ENCODE data around the gene CACNA1E.

Gene CACNA1E

GRCh38 chr1:181483285-181484195 is at the start of gene CACNA1E:
CACNA1E (plus strand) TSS chr1:181483517; CDS start chr1:181483745, 228 bp downstream.
- H3K4me3 ChIP-seq (ENCODE audit: low read depth, low read length), result no peak within 1 kb of the TSS

GRCh38 chr1:181433931-181434330 is 49.4 kb upstream of the CACNA1E start:
- TF ChIP-seq CTCF (IDR thresholded peaks at IDR 0.05; ENCODE audit: low read depth, low read length), result no peak
- no peak overlapping the region for H3K4me3 ChIP-seq (ENCODE audit: low read depth, low read length)

More at GRCh38 chr1:181483285-181484195, at the start of gene CACNA1E:
- TF ChIP-seq CTCF (IDR thresholded peaks at IDR 0.05; ENCODE audit: low read depth, low read length), result no peak

GRCh38 chr1:181438013-181438412 is 45.3 kb upstream of the CACNA1E start:
- TF ChIP-seq CTCF (IDR thresholded peaks at IDR 0.05; ENCODE audit: low read depth, low read length), result no peak
- no peak overlapping the region for H3K4me3 ChIP-seq (ENCODE audit: low read depth, low read length)

- TF ChIP-seq CTCF (IDR thresholded peaks at IDR 0.05; ENCODE audit: low read depth, low read length), result no peak
- no peak overlapping the region for H3K4me3 ChIP-seq (ENCODE audit: low read depth, low read length)
Observed at GRCh38 chr1:181440510-181440909, 42.8 kb upstream of the CACNA1E start.

- no peak for TF ChIP-seq CTCF (IDR thresholded peaks at IDR 0.05; ENCODE audit: low read depth, low read length)
- H3K4me3 ChIP-seq (ENCODE audit: low read depth, low read length), result no peak overlapping the region
Observed at GRCh38 chr1:181442181-181442525, 41.2 kb upstream of the CACNA1E start.

GRCh38 chr1:181443231-181443853 is 40.0 kb upstream of the CACNA1E start:
- H3K4me3 ChIP-seq (ENCODE audit: low read depth, low read length), result no peak overlapping the region
- TF ChIP-seq CTCF (IDR thresholded peaks at IDR 0.05; ENCODE audit: low read depth, low read length), result no peak

GRCh38 chr1:181445436-181445835 is 37.9 kb upstream of the CACNA1E start:
- H3K4me3 ChIP-seq (ENCODE audit: low read depth, low read length), result no peak overlapping the region
- no peak for TF ChIP-seq CTCF (IDR thresholded peaks at IDR 0.05; ENCODE audit: low read depth, low read length)

Data from WI38 (cell line).